ENCODE data around the gene GRIK1.

The GRIK1 gene

DNA sequence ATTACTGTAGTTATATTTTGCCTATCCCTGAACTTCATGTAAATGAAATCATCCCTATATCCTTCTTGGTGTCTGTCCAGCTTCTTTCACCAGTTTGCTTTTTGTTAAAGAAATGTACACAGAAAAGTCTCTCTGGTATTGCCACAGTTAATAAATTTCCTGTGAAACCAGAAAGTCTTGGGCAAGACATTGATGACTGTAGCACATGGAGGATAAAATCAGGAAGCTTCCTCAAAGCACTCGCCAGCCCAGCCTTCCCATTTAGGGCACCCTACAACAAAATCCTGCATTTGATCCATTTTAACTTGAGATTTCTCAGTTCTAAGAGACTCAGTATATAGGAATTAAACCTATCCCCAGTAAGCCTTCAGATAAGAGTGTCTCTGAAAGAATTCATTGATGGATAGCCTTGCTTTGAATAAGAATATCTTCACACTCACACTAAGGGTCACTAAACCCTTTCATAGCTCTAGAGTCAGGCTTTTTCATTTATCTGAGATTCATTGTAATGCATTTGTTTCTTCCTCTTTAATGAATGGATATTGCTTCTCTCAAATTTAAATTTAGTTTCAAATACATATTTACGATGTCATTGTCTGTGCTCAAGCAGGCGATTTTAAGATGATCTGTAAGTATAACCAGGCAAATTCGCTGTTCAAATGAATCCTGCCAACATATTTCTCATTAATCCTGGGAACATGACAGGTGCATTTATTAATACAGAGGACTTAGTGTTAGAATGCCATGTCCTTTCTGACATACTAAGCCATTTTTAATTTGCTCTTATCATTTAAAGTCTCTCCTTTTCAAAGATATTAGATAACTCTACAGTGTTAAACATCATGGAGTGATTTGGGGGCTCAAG is 153.1 kb downstream of the GRIK1 start:
- no peak for DNase-seq (ENCODE audit: low read depth)

DNA sequence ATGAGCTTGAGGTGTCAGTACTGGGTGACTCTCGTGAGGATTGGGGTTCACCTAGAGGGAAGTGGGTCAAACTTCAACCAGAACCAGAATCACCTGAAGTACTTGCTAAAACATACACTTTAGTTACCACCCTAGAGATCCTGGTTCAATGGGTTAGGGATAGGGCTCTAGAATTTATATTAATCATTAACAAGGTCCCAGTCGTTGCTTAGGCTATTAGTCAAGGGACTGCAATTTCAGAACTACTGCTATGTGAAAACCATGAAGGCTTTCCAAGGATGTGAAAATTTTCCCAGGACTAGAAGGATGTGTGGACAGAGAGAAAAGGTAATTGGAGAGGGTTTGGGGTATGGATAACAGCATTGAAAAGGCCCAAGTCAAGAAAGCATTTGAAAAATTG is 162.6 kb downstream of the GRIK1 start:
- no peak for DNase-seq (ENCODE audit: low read depth)

DNA sequence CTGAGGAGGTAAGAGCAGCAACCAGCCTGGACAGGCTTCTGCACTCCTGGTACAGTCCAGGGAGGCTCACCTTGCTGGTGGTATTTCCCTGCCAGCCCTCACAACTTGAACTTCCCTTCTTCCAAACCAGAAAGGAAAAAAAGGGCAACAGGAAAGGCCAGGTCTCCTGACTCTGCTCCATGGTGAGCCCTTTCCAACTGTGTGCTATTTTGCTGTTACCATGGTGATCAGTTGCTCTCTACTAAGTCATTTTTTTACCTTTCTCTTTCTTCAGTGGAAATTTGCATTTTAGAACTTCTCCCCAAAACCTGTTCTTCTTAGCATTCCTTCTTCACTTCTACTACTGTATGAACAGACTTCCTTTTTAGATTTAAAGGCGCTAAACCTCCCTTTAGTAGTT is 164.3 kb downstream of the GRIK1 start:
- DNase-seq (ENCODE audit: low read depth): no peak

DNA sequence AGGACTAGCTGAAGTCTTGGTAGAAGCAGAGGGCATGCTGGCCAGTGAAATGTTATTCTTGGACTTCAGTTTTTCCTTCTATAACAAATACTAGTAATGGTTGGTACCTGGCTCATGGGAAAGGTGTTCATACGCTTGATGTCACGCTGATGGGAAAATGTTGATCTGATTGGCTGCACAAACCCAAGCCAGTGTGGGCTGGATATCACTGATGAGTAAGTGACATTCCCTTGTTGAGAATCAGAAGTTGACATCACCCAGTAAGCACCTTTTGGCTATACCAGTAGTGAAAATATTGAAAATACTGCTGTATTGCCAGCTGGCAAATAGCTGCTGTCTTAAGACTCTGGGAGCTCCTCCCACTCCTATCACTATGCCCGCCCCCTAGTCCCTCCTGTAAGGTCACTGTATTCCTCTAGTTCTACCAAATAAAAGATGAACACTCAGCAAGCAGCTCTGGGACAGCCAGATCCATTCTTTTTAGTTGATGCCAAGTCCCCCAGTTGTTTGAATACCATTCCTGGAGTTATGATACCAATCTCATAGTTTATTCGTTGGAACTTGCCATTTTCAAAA is 168.2 kb downstream of the GRIK1 start:
- DNase-seq (ENCODE audit: low read depth): no peak

DNA sequence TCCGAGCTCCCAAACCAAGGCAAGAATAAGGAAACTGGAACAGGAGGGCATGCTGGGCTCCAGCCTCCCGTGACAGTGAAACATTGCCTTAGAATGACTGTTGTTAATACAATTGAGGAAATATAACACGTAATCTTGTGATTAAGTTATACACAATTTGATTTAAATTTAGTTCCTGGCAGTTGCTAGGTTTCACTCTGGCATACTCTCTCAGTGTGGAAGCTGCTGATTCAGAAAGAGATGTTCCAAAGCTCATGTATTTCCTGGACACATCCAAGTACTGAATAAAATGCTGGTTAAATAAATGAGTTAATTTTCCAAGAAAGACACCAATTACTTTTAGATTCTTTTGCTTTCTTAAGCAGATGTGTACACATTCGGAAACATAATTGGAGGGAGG is 176.1 kb downstream of the GRIK1 start:
- DNase-seq (ENCODE audit: low read depth): no peak

DNA sequence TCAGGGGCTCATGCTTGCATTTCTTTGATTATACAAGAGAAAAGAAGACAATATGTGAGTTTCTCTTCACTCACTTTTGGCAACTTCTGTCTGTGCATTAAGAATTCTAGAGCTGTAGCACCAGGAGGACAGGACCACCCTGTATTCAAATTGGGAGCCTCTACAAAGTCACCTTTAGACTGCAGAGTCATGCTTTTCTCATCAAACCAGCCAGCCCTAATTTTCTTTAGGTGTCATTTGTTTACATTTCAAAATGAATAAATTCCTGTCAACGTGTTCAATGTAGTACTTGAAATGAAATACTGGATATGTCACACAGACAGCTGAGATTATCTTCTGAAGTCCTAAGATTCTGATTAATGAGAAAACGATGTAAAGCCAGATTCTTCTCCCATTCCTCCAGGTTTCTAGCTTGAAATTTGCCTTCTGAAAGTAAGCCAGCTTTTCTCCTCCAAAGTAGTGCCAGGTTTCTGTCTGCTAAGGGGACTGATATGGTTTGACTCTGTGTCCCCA is 177.2 kb downstream of the GRIK1 start:
- DNase-seq (ENCODE audit: low read depth): no peak

DNA sequence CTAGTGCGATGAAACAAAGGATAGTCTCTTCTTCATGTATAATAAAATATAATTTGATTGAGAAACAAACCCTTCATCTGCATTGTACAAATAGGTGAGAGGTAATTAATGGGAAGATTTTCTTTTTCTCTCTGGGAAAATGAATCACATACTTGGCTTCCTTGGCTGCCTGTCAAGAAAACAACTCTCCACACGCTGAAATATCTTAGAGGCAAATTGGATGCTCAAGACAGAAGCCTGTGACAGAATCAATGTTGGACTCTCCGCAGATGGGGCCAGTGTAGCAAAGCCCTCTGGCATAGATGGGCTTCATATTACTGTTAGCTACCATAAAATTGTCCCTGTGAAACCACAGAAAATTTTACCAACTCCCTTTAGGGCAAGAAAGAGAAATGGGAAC is 186.6 kb downstream of the GRIK1 start:
- no peak for DNase-seq (ENCODE audit: low read depth)

DNA sequence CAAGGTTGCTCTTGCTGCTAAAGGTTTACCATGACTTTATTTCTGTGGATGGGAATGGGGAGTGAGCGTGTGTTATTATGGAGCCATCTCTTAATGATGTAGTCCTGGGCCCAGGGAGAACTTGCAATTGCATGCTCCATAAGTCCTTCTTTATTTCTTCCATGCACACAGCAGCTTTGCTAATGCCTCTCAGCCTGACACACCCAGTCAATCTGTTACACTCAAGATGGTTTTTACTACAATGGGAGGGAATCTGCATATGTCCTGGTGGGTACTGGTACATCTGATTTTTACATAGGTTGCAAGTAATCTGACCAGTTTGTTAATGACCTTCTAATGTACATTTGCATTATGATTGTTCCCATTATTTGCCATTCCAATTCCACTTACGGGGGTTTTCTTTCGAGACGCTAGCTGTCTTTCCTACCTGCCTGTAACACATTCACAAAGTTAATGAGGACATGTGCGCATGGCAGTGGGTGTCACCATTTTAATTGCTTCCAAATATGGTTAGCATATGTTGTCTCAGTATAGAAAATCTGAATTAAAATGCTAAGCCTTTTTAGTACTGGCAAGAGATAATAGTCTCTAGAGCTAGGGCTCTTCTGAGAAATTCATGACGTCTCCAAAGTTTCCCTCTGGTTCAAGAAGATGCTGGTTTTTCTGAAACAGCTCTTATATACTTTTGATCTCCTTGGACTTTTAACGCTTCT is 188.2 kb downstream of the GRIK1 start:
- DNase-seq (ENCODE audit: low read depth): no peak

DNA sequence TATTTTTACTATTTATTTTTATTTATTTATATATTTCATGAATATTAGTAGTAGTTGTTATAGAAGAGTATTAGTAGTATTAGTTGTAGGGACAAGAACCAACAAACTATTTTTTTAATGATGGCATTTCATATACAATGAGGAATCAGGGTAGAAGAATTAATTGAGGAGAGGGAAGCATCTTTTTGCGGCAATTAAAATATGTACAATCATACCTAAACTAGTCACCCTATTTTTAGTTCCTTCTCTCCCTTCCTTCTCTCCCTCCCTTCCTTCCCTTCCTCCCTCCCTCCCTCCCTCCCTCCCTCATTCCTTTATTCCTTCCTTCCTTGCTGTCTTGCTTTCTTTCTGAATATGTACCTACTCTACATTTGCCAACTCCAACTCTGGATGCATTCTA is 189.8 kb downstream of the GRIK1 start:
- DNase-seq (ENCODE audit: low read depth): no peak

DNA sequence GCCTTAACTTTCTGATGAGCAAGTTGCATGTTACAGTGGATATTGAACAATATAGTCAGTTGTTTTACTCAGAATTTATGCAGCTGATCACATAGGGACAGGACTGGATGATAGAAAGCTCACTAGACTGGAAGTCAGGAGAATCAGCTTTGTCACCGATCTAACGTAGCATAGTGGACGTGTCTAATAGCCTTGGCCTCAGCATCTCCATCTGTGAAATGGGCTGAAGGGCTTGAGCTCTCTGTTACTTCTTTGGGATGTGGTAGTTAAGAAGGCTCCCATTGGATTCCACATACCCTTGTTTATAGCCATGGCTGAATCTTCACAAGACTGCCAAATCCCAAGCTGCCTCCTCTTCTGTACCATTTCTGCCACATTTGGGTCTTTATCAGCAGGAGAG is 190.6 kb downstream of the GRIK1 start:
- DNase-seq (ENCODE audit: low read depth): no peak

DNA sequence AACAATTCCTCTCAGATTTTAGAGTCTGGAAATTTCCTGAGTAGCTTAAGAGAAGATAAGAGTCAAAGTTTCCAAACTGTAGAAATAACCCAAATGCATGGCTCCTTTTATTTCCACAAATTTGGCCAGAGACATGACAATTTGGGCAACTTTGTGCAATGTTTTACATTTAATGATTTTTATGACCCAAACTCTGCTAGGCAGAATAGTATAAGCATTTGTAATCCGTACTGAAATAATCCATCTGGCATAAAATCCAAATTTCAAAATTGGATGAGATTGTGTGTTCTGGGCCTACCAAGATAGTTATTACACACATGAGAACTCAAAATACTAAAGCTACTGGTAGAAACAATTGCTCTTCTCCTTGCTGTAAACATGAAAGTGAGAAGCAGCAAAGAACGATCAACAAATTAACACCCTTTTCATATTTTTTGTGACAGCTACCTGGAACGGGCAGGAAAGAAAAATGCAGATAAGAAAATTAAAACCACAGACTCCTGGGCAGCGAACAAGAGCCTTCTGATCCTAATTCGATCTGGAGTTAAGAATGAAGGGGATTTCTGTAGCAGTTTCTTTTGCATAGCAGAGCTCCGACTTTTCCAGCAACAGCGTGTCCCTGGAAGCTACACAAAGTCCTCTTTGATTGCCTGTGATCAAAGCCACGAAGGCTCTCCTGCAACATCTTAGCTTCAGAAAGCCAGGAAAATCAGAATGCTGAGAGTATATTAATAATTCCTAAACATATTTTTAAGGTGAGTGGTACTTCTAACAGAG is 191.2 kb downstream of the GRIK1 start:
- DNase-seq (ENCODE audit: low read depth): no peak

DNA sequence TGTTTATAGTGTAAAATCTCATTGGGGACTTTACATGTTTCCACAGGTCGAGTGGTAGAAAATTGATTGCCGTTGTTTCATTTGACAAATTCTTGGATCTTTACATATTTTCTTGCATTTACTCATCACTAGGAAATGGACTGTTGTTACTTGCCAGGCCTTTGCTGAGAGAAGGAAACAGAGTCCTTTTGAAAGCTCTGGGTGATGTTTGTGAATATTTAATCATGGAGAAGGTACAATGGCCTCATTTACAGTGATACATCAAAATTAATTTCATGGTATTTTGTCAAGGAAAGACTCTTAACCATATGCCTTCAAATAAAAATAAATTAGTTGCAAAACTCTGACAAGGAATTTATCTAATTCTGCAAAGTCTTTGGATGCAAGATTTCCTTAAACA is 198.0 kb downstream of the GRIK1 start:
- no peak for DNase-seq (ENCODE audit: low read depth)

DNA sequence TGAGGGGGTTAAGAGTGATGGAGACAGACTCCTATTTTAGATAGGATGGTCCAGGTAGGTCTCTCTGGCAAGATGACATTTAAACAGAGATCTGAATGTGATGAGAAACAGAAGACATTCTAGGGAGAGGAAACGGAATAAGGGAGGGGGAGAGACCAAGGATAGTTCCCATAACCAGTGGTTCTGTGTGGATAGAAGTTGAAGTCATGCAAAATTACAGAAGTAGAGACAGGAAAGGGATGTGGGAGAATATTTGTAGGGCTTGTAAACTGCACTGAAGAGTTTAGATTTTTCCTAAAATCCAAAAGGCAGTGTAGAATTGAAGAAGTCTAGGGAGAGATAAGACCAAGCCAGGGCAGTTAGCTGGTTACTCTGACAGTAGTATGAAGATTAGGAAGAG is 200.6 kb downstream of the GRIK1 start:
- no peak for DNase-seq (ENCODE audit: low read depth)

DNA sequence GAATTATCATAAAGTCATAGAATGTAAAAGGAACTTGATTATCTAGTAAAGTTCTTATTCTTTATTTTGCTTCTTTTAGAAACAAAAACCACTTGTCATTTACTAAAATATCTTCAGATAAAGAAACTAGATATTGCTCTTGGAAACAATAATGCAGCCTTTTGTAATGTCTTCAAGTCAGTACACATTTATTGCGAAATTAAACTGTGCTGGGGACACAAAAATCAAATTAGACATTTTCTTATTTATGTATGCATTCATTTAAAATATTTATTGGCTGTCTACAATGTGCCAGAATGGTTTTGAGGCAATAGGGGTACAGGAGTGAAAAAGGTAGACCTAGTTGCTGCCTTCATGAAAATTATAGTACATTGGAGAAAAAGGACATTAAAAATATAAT is 201.1 kb downstream of the GRIK1 start:
- DNase-seq (ENCODE audit: low read depth): no peak

DNA sequence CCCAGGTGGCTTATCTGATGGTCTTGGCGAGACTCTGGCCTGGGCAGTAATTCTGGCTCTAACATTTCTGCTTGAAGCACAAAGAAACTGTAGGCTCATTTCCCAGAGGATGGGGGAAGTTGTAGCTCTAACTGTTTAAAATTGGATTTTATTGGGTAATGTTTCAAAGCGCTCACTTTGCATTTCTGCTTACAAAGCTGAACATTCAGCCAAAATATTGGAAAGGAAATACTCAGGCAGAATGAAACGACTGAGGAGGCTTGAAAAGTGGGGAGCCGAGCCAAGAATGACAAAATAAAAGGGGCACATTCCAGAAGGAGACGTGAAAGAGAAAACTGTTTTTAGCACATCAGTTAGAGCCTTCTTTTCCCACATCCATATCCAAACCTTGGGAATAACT is 202.6 kb downstream of the GRIK1 start:
- no peak for DNase-seq (ENCODE audit: low read depth)

DNA sequence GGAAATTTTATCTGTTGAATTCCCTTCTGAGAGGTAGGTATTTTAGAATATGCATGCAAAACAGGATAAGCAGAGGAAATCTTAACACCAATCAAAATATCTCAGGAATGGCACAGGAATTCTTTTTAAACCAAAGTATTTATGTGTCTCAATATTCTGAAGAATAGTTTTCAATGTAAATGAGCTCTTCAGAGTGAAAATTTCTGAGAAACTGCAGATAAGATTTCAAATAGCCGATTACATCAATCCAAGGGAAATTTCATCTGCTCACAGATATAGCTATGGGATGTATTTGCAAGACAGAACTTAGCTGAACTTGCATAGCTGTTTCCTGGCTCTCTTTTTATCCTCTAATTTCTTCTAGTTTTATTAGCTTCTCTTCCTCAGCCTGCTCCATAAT is 209.5 kb downstream of the GRIK1 start:
- DNase-seq (ENCODE audit: low read depth): no peak

DNA sequence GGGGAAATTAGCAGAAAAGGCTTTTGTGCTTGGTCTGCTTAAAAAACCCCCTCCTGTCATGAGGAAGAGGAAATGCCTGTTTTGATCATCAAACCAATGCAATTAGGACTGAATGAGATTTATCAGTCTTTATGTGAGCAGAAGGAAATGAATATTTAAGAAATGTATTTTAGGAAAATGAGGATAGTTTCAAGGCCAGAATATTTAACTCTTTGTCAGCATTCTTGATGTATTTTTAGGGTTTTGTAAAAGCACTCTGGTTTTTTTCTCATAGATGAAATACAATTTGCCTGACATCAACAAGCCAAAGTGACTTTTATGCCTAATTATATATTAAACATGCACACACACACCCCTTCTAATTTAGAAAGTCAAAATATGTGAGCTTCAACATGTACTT is 213.8 kb downstream of the GRIK1 start:
- DNase-seq (ENCODE audit: low read depth): no peak

DNA sequence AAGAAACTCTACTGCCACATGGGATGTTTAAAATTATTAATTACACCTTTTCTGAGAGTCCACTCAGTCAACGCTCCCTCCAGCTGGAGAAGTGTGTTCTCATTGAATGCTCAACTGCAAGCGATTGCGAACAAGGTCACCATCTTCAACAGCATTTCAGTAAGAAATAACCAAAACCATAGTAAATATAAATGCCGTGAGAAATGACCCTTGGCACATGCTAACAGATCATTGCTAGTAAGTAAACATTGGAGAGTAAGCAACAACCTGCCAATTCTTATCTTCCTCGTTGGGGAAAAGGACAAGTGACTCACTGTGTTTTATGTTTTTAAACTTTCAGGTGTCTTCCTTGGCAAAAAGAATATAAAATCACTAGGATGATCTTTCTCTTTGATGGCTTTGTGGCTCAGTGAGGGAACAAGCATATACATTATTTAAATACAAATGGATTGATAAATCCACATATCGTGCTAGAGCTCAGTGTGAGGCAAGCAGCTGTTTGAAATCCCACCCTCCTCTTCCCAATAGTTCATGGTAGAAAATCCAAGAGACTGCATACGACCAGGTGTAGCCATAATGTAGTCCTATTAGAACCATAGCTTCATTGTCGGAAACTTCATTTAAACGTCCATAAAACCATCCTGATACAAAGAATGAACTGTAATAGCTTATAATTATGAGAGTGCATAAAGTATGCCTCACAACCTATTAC is 214.6 kb downstream of the GRIK1 start:
- no peak for DNase-seq (ENCODE audit: low read depth)

DNA sequence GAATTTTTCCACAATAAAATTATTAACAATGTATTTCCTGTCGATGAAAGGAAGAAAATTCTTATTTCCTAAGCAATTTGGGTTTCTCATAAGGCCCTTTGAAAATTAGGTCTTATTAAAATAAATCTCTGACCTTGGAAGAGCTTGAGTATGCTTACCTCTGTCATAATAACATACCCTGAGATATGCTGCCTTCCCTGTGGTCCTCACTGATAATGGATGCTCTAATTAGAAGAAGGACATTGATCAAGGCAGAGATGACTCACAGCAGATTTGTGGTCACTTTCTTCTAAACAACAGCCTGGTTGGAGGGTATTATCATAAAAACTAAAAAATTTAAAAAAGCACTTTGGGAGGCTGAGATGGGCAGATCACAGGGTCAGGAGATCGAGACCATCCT is 217.8 kb downstream of the GRIK1 start:
- DNase-seq (ENCODE audit: low read depth): no peak

DNA sequence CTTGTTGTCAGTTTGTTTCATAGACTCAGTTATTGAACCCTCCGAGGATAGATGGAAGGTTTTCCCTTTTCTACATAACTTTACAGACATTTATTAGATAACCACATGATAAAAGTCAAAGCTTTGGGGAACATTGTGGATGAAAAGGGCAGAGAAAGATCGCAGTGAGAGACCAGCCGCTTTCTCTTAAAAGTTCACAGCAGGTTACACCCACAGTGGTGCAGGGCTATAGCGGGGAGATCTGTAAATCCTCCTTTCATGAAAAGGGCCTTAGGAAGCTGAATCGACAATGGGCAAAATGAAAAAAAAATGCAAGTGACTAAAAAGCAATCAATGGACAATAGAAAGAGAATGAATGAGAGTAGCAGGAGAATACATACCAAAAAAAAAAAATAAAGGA is 218.6 kb downstream of the GRIK1 start:
- no peak for DNase-seq (ENCODE audit: low read depth)

DNA sequence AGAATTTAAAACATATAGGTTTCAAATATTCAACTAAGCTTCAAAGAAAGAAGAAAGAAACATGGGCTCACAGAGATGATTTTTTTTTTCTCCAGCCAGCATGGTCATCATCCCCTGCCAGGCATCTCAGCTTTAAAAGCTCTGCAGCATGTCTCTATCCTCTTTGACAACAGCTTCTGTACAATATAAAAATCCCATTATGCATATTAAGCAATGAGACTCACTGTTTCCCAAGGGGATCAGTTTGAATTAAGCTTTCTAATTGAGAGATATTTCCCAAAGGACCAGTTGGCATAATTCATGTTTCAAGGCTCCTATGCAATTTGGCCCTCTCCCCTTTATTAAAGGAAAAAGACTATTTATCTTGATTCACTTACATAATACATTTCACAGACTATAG is 220.3 kb downstream of the GRIK1 start:
- DNase-seq (ENCODE audit: low read depth): no peak
